SHP77 (cell line): ENCODE measurements around the gene KCNC1.
A peak's percentile ranks its signal among the peaks of the same experiment; 100 is the strongest.

ENCODE experiments used
- DNase-seq, 2 experiments: peaks; one replicate each; lab custom pipeline; 2025; lab: John Stamatoyannopoulos, UW

The KCNC1 gene

DNA sequence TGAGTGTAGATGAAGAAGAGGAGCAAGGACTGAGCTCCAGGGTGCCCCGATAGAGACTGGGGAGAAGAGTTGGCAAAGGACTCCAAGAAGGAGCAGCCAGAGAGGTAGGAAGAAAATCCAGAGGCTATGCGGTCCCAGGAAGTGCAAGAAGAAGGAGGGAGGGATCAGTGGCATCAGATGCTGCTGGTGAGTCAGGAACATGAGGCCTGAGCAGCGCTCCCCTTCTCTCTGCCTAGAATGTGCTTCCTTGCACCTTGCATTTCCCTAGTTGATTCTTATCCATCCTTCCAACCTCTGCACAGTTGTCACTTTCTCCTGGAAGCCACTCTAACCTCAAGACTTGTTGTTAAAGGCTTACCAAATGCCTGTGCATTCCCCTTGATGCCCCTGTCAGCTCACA, 21.3 kb downstream of the KCNC1 start:
- DNase-seq, result no peak

DNA sequence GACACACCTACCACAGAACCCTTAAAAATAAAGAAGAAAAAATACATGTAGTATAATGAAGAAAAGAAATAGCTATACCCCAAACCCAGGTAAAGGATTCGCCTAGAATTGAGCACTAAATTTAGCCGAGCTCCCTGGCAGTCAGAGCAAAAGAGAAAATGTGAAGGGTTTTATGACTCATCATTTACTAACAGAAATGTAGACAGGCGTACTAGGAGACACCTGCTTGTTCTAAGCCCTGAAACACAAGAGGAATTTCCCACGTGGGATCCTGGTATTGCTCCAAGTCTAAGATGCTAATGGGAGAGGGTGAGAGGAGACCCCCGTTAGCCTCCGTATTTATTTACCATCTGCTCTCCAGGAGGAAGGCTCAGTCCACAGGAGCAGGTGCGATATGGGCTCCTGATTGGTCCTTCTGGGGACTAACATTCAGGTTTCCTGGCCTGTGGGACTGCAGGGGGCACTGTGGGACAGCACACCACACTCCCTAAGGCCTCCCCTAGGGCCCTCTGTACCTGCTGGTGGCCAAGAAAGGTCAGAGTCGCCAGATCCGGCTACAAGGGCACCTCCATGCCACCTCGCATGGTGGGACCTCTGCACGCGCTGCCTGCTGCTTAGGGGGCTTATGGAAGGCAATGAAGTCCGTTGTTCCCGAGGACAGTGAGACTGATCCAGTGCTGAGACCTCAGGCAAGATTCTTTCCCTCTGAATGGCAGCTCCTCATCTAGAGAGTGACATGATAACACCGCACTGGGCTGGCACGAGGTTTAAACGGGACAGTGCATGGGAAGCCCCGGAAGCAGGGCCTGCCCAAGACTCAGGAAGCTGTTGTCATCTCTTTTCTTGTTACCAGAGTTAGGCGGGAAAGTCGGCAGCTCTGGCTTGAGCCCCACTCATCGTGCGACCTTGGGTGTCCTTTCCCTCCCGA, 25.8 kb downstream of the KCNC1 start:
- peak; percentile 70 for DNase-seq

DNA sequence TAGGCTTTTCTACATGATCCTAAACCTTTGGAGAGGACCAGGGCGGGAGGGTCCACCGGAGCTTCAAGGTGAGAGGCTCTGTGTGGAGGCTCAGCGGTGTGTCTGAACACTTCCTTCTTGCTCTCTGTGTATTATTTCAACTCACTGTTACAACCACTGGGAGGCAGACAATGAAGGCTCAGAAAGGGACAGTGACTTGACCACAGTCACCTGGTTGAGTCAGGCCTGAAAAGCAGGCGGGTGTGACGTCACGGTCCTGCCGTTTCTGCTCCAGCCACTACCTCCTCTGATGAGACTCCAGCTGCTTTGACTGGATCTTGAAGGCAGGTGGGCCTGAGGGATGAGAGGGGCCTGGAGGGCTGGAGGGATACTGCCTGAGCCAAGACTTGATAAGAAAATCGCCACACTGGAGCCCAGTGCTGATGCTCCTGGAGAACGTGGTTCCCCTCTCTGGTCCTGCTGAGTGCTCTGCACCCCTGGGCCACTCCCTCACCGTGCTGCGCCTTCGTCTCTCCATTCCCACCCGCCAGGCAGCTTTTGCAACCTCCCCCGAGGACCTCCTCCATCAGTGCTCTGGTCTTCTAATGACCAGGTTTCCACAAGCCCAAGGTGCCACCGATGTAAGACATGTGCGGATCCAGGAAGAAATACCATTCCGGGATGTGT, 27.9 kb downstream of the KCNC1 start:
- DNase-seq, result no peak

DNA sequence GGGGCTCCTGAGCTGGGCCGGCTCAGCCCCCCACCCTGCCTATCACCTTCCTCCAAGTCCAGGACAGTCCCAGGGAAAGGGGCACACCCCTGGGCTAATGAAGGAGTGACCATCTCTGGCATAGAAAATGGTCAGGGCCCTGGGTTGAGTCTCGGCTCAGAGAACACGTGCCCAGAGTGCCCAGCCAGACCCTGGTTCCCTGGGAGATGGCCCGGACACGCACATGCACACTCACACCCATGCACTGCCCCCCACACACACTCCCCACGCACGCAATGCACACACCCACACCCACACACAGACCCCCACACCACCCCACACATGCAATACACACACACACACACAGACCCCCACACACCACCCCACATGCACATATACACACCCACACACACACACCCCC, 28.7 kb downstream of the KCNC1 start:
- DNase-seq, result no peak

DNA sequence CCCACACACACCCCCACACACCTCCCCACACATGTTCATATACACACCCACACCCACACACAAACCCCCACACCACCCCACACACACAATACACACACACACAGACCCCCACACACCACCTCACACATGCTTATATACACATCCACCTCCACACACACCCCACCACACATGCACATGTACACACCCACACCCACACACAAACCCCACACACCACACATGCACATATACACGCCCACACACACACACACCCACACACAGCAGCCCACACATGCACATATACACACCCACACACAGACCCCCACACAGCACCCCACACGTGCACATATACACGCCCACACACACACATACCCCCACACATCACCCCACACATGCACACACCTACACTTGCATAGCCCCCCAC, 29.1 kb downstream of the KCNC1 start:
- no peak for DNase-seq

DNA sequence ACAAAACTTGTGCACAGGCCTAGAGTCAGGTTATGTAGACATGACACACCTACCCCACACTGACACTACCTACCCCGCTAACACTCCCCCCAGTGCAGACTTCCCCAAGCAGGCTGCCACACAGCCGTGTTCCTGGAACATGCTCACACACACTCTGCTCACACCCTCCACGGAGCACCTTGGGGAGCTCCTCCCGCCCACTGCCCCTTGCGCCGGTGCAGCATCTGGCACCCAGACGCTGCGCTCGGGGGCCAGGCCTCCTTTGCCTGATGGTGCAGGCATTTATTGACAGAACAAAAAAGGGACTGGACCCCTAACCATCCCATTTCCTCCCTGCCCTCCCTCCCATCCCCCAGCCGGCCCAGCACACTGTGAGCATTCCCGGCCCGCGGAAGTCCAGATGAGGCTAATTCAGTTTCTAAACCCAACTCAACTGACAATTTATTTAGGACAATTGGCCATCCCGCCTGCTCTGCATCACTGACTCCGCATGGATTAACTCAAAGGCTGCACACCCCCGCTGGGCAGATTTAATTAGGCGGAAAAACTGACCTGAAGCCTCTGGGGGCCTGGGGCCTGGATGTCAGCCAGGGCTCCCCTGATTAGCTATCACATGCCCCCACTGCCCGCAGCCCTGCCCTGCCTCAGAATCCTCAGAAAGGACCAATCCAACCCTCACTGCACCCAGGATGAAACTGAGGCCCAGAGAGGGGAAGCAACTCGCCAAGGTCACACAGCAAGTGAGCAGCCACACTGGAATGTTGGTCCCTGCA, 30.1 kb downstream of the KCNC1 start:
- DNase-seq, result no peak

DNA sequence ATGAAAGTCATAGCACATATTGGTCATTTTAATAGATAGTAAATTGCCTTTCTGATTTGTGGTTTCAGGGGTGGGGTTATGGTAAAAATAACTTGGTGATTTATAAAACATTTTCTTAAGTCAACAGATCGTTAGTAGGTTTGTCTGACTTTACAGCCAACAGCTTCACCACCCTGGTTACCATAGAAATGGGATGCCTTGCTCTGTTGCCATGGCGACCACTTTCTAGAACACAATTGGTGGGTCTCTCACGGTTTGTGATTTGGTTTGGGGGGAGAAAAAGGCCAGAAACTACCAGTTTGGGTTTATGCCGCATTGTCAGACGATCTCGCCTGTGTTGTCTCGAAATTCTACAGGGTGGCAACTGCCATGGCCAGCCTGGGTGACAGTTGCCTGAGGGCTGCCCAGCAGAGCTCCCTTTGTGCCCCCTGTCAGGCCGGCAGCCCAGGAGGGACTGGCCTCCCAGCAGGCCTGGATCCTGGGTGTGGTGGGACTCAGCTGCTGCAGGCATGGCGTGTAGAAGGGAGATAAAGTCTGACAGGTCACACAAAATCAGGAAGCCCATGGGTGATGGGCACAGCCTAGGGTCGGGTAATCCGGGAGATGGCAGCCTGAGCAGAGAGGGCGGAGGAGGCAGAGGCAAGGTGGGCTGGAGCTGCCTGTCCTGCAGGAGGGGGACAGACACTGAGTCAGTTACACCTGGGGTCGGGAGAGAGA, 30.9 kb downstream of the KCNC1 start:
- DNase-seq, result no peak

DNA sequence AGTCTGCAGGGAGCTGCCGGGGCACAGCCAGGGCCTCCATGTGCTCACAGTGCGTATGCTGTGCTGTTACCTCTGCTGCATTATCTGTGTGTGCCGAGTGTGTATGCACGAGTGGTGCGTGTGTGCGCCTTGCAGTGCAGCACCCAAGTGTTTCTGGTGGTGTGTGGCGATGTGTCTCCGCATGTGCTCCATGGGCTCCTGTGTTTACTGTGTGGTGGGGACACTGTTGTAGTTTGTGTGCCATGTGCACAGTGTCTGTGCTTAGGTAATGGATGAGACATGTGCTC, 31.4 kb downstream of the KCNC1 start:
- no peak for DNase-seq

DNA sequence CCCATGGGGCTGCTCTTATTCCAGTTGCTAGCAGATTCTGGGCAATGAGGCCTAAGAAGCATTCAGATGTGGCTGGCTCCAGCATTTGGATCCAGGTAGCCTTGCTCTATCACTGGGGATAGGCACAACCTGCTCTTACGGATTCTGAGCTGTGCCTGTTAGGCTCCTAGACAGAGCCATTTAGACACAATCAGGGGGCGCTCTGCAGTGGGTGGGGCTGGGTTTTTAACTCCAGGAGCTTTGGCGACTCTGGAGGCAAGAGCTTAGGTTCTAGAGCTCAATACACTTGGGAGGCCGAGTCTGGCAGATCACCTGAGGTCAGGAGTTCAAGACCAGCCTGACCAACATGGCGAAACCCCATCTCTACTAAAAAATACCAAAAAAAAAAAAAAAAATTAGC, 32.0 kb downstream of the KCNC1 start:
- DNase-seq, result no peak

DNA sequence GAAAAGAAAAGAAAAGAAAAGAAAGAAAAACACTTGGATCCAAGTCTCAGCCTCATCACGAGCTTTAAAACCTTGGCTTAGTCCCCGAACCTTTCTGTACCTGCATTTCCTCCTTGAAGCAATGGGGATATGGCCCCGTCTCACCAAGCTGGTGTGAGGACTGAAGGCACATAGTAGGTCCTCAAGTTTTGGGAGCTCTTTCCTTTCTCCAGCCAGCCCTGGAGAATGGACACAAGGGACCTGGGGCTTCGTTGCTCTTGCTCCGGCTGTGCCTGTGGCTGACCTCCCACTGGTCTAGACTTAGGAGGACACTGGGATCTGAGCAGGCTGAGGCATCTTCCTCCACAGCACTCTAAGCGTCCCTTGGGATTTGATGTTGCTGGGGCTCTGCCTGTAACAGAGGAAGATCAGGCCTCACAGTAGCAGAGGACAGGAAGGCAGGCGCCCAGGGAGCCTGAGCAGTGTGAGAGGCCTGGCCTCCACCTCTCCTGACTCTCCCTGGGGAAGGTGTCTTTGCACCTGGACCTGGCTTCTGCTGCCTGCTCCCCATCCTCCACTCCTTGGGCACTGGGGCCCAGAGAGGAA, 32.8 kb downstream of the KCNC1 start:
- no peak for DNase-seq

DNA sequence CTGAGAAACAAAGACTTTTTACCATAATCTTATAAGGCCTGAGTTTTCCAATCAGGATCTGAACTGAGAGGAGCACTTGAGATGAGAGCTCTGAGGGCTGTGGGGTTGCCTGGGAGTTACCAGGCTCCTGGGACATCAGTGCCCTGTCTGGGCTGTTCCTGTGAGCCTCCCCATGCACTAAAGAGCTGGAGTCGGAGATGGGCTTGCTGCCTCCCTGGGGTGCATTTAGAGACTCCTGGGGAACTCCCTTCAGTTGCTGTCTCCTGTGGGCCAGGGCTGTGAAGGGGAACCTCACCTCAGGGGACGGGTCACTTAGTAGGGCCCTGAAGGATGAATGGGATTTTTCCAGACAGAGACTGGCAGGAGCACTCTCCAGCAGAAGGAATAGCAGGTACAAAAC, 33.3 kb downstream of the KCNC1 start:
- no peak for DNase-seq

DNA sequence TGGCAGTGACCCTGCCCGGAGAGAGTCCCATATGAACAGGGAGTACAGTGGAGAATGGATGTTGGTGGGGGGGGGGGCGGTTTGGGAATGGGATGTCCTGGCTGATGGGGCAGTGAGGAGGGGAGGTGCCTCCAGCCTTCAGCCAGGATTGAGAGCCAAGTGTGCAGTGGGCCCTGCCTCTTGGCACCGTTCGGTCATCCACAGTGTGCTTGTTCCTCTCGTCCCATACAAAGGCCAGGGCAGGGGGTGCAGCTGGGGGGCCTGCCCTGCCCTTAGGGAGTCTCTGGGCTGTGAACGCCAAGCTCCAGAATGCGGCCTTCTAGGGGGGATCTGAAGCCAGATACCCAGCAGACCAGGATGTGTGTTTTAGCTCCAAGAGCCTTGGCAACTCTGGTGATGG, 34.0 kb downstream of the KCNC1 start:
- DNase-seq, result no peak

DNA sequence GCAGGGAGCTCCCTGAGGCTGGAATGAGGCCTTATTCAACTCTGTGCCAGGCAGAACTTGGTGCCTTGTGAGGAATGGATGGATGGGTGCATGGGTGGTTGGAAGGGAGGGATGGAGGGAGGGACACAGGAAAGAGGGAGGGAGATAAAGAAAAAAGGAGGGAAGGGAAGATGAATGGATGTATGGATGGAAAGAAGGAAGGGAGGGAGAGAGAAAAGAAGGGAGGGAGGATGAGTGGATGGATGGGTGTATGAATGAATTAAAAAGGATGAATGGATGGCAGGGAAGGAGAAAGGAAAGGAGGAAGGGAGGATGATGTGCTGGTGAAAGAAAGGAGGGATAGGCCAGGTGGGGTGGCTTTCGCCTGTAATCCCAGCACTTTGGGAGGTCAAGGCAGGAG, 34.6 kb downstream of the KCNC1 start:
- DNase-seq, result no peak

DNA sequence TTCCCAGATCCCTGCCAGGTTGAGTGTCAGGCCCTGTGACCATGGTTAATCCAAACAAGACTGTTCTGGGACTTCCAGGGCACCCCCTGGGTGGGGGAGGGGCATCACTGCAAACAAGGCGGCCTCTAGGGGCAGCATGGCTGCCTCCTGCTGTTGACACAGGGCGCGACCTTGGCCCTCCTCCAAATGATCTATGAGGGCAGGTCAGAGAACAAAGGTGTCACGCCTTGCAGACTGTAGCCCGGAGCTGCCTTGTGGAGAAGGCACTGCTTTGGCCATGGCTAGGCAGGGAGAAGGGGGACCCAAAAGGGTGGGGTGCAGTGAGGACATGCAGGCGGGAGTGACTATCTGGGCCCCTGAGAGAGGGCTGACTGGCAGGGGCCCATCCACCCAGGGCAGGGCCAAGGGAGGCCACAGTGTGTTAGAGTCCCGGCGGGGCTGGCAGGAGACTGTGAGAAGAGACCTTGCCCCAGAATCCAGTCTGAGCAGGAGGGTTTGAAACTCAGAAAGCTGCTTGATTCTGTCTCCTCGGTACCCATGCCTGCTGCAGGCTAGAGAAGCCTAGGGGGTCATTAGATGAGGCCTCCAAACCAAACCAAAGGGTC, 35.6 kb downstream of the KCNC1 start:
- no peak for DNase-seq

DNA sequence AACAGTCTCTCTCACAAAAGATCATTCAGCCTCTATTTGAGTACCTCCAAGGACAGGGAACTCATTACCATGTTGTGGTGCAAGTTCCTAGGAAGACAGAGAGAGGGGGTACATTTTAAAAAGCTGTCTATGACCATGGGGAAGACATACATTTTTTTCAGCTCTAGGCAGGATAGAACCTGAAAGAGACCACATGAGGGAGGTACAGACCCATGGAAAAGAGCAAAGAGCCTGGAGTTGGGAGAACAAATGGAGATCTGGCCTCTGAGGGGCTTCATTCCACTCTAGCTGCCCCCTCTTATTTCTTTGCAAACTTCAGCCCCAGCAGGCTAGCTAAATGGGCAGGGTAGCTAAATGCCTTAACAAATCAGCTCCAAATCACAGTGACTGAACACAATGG, 36.3 kb downstream of the KCNC1 start:
- no peak for DNase-seq

DNA sequence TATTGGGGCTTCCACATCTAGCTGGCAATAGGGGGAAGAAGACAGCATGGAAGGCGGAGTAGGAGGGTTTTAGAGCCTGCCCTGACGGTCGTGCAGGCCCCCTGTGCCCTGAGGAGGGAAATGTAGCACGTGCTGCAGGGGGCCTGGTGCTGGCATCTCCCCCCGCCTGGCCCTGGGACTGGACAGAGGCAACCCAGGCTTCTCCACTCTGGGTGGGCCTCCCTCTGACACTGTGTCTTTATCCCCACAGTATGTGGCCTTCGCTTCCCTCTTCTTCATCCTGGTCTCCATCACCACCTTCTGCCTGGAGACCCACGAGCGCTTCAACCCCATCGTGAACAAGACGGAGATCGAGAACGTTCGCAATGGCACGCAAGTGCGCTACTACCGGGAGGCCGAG, 36.8 kb downstream of the KCNC1 start:
- no peak for DNase-seq

DNA sequence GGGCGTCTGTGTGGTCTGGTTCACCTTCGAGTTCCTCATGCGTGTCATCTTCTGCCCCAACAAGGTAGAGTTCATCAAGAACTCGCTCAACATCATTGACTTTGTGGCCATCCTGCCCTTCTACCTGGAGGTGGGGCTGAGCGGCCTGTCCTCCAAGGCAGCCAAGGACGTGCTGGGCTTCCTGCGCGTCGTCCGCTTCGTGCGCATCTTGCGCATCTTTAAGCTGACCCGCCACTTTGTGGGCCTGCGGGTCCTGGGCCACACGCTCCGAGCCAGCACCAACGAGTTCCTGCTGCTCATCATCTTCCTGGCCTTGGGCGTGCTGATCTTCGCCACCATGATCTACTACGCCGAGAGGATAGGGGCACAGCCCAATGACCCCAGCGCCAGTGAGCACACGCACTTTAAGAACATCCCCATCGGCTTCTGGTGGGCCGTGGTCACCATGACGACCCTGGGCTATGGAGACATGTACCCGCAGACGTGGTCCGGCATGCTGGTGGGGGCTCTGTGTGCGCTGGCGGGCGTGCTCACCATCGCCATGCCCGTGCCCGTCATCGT, 37.3 kb downstream of the KCNC1 start:
- no peak for DNase-seq

DNA sequence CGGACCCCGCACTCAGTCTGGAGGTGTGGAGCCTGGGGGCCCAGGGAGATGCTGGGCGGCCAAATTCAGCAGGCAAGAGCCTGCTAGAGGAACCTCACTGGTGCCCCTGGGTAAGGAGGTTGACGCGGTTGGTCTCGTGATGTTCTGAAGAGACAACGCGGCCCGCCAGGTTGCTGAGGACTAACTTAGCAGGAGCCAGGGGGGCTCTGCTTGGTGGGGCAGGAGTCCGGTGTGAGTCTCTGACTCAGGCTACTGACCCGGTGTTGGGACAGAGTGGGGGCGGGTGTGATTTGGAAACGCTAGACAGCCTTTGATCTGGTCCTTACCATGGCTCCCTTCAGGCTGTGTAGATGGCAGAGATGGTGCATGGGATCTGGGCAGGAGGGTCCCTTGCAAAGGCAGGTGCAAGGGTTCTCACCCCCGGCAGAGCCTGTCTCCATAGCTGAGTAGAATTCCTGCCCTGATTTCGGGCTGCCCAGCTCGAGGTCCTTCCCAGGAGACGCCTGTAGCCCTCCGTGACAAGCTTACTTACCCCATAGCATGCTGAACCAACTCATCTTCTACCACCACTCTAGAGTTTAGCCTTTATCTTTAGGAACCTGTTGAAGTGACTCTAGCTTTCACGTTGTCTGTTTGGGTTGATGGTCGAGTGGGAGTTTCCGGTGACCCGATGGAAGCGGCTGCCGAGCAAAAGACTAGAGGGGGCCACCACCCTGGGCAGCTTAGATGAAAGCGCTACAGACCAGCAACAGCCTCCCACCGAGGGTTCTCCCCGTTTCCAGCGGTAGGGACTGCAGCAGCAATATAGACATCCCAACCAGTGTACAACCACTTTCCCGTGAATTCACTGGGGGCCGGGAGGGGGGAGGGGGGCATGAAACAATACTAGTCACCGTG, 38.4 kb downstream of the KCNC1 start:
- DNase-seq, result no peak

DNA sequence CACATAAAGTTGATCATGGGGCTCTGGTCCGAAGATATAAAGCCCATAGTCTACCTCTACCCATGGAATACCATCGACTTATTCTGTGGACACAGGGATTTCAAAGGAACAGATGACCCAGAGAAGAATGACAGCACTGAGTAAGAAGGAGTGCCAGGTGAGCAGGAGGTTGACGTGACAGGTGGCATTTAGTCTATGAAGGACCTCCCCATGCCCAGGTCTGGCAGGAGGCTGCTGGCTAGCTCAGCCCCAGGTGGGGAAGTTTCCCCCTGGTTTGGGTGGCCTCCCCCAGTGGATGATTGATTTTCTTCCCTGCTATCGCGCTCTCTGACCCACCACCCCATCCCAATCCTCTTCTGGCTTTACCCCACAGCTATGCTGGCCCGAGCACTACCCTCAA, 39.1 kb downstream of the KCNC1 start:
- DNase-seq, result no peak
